IPS-15b (cell line): ENCODE data around the gene ZFYVE28.

Experiments used
- H3K27me3 ChIP-seq: one replicate; pipeline ENCODE4 v1.6.1; 2013; ENCODE audit warnings: low read length; ENCODE audit not compliant: control insufficient read depth, insufficient read depth
- H3K36me3 ChIP-seq: one replicate; pipeline ENCODE4 v1.6.1; 2013; ENCODE audit warnings: low read length; ENCODE audit not compliant: control insufficient read depth, insufficient read depth
- H3K4me1 ChIP-seq: one replicate; pipeline ENCODE4 v1.6.1; 2013; ENCODE audit warnings: mild to moderate bottlenecking, low read length; ENCODE audit not compliant: control insufficient read depth, insufficient read depth
- H3K4me3 ChIP-seq: one replicate; pipeline ENCODE4 v1.5.1; 2013; ENCODE audit warnings: low read depth, low read length
- H3K9ac ChIP-seq: one replicate; pipeline ENCODE4 v1.6.1; 2013; ENCODE audit warnings: low read depth, mild to moderate bottlenecking, low read length
- H3K9me3 ChIP-seq: one replicate; pipeline ENCODE4 v1.6.1; 2013; ENCODE audit warnings: mild to moderate bottlenecking, low read length; ENCODE audit not compliant: control insufficient read depth, insufficient read depth

The ZFYVE28 gene

DNA sequence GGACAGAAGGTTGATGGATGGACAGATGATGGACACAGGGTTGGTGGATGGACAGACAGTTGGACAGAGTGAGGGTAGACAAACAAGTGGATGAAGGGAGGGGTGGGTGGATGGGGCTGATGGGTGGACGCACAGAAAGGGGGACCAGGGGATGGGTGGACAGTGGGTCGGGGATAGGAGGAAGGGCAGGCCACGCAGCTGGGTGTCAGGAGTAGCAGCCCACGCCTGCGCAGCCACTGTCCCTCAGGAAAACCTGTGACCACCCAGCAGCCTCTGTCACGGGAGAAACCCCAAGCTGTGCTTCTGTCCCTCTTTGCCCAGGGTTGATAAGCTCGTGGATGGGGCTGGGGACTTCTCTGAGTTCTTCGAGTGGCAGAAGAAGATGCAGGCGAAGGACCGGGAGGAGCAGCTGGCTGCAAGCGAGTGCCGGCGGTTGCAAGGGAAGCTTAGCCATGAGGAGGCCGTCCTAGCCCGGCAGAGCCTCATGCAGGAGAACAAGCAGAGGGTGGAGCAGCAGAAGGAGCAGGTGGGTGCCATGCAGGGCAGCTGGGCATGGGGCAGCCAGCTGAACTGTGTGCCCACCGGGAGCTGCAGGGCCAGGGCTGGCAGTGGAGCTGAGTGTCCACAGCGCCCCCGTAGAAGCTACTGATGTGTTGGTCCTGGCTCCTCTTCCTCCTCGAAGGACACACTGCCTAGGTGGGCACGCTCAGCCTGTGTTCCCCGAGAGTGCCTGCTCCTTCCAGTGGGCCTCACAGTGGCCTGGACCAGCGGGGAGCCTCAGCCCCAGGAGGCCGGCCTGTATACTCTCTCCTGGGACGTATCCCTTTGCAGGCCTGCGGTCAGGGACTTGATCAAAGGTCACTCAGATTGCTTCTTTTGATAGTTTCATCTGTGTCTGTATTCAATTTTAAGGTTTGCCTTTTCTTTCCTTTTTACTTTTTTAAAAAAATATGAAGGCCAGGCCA, 33.7 kb upstream of the ZFYVE28 start:
- Histone ChIP-seq H3K4me3 (no peak overlapping the region), H3K9me3 (no peaks in the 10 kb centered on the region), H3K27me3 (no peaks in the 10 kb centered on the region), H3K9ac (no peak overlapping the region), H3K4me1 (no peaks in the 10 kb centered on the region), H3K36me3 (no peaks in the 10 kb centered on the region)

DNA sequence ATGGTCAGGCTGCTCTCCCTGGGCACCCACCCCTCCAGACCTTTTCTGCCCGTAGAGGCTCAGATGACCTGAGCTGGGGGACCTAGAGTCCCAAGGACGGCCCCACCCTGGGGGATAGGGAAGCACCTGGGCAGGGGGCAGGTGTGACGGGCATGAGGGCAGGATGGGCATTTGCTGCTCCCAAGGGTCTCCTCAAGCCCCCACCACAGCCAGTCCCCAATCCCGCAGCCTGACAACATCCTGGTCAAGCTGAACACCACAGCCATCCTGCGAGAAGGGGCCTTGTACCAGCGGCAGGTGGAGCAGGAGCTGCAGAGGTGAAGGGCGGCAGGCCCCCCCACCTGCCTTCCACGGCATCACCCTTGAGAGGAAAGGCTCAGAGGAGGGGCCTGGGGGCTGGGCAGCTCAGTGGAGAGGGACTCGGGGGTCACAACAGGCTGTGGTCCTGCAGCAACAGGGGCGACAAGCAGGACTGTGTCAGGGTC, 32.6 kb upstream of the ZFYVE28 start:
- Histone ChIP-seq H3K4me1 (no peaks in the 10 kb centered on the region), H3K9me3 (no peaks in the 10 kb centered on the region), H3K36me3 (no peaks in the 10 kb centered on the region), H3K4me3 (no peak overlapping the region), H3K9ac (no peak overlapping the region), H3K27me3 (no peaks in the 10 kb centered on the region)

DNA sequence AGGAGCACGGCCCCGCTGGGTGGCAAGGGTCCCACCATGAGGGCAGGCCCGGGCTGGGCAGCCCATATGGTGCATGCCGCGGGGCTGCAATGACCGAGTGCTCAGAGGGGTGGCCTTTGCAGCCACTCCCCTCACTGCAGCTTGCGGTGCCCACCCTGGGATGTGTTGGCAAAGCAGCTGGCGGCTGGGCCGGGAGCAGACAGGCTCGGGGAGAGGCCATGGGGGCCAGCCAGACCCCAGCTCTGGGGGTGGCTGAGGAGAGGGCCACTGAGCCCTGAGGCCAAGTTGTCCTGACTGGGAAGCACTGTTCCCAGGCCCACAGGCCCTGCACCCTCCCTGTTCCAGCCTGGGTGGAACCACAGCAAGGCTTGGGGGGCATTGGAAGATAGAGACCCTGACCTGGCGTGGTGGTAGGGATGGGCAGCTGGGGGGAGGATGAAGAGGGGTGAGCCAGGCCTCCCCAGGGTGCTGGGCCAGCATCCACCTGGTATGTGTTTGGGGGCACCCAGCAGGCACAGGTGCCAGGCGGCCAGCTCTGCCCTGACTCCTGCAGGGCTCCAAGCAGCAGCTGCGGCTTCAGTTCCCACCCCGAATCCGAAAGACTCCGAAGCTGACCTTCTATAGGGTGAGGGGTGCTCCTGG, 32.1 kb upstream of the ZFYVE28 start:
- Histone ChIP-seq H3K27me3 (no peaks in the 10 kb centered on the region), H3K36me3 (no peaks in the 10 kb centered on the region), H3K9me3 (no peaks in the 10 kb centered on the region), H3K4me1 (no peaks in the 10 kb centered on the region), H3K9ac (no peak overlapping the region), H3K4me3 (no peak overlapping the region)

DNA sequence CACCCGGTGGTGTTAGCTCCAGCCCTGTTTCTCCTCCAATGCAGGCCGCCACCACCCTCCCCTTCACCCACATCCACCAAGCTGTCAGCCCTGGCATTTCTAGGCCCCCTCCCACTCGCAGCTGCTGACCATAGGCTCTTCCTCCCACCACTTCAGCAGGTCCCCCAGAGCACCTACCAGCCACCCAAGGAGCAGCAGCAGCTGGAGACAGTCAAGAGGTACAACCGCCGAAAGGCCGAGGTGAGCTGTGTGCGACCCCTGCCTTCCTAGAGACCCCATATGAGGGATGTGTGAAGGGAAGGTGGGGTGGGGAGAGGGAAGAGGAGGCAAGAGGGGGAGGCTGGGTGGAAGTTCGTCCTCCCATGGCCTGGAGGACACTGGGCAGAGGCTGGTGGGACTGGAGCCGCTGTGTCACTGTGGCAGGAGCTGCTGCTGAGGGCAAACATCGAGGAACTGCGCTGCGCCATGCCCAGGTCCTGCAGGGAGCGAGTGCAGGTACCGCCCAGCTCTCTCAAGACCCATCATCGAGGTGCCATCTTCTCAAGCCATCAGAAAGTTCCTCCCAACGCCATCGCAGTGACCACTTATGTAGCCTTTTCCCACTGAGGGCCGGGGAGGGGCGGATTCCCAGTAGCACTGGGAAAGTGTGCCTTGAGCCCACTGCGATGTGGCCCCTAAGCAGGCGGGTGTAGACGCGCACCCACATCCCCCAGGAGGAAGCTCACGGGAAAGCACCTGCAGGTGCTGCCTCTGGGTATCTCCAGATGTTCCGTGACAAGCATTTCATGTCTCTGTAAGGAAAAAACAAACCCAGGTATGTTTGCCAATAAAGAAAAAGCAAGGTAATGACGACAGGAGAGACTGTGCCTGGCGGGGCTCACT, 31.3 kb upstream of the ZFYVE28 start:
- Histone ChIP-seq H3K9me3 (no peaks in the 10 kb centered on the region), H3K9ac (no peak overlapping the region), H3K4me3 (no peak overlapping the region), H3K27me3 (no peaks in the 10 kb centered on the region), H3K4me1 (no peaks in the 10 kb centered on the region), H3K36me3 (no peaks in the 10 kb centered on the region)

DNA sequence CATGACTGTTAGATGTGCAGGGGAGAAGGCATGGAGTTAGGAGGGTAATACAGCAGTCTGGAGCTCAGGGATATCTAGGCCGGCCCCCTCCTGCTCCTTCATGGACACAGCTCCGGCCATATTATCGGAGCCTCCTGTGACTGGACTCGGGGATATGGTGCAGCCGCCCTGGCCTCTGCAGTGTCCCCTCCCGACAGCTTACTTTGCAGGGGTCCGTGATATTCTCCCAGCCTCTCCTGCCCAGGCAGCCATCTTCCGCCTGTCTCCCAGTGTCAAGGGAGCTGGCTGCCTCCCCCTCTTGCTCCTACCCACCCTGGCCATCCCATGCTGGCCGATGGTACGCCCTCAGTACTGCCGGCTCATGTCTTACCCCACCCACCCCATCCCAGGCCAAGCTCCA, 30.6 kb upstream of the ZFYVE28 start:
- Histone ChIP-seq H3K27me3 (no peaks in the 10 kb centered on the region), H3K9me3 (no peaks in the 10 kb centered on the region), H3K36me3 (no peaks in the 10 kb centered on the region), H3K9ac (no peak overlapping the region), H3K4me1 (no peaks in the 10 kb centered on the region), H3K4me3 (no peak overlapping the region)

- H3K4me1 ChIP-seq = no peaks in the 10 kb centered on the region
- H3K9me3 ChIP-seq = no peaks in the 10 kb centered on the region
- H3K4me3 ChIP-seq = no peak overlapping the region
- no peaks in the 10 kb centered on the region for H3K36me3 ChIP-seq
- H3K27me3 ChIP-seq = no peaks in the 10 kb centered on the region
- H3K9ac ChIP-seq = no peak overlapping the region
Observed at GRCh38 chr4:2448589-2448988, 30.1 kb upstream of the ZFYVE28 start.

- no peak overlapping the region for H3K4me3 ChIP-seq
- H3K4me1 ChIP-seq = no peaks in the 10 kb centered on the region
- no peak overlapping the region for H3K9ac ChIP-seq
- H3K36me3 ChIP-seq = no peaks in the 10 kb centered on the region
- H3K9me3 ChIP-seq = no peaks in the 10 kb centered on the region
- H3K27me3 ChIP-seq = no peaks in the 10 kb centered on the region
Observed at GRCh38 chr4:2446656-2447564, 28.5 kb upstream of the ZFYVE28 start.

DNA sequence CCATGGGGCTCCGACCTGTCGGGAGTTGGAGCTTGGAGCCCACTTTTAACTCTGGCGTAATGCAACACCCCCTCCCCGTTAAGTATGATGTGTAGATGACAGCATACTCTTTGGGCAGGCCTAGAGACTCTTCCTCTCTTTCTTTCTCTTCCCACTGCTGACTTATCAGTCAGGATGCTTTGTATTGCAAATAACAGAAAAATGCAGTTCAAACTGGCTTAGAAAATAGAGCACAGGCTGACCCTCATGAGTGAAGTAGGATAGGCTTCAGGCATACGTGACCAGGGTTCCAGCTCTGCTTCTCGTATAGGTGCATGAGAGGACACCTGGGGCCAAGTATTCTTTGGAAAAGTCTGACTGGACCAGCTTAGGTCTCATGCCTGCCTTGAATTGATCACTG, 27.1 kb upstream of the ZFYVE28 start:
- Histone ChIP-seq H3K4me1 (no peaks in the 10 kb centered on the region), H3K9ac (no peak overlapping the region), H3K9me3 (no peaks in the 10 kb centered on the region), H3K4me3 (no peak overlapping the region), H3K36me3 (no peaks in the 10 kb centered on the region), H3K27me3 (no peaks in the 10 kb centered on the region)

- no peak overlapping the region for H3K4me3 ChIP-seq
- H3K4me1 ChIP-seq = no peaks in the 10 kb centered on the region
- no peaks in the 10 kb centered on the region for H3K27me3 ChIP-seq
- no peaks in the 10 kb centered on the region for H3K9me3 ChIP-seq
- no peaks in the 10 kb centered on the region for H3K36me3 ChIP-seq
- H3K9ac ChIP-seq = no peak overlapping the region
Observed at GRCh38 chr4:2445130-2445529, 26.7 kb upstream of the ZFYVE28 start.

- Histone ChIP-seq H3K27me3 (no peaks in the 10 kb centered on the region), H3K9me3 (no peaks in the 10 kb centered on the region), H3K36me3 (no peaks in the 10 kb centered on the region), H3K4me1 (no peaks in the 10 kb centered on the region), H3K4me3 (no peak overlapping the region), H3K9ac (no peak overlapping the region)
Observed at GRCh38 chr4:2443956-2444740, 25.7 kb upstream of the ZFYVE28 start.
